GM15510 (cell line): Measurements from ENCODE around the gene GALNT2.

Experiments used
- POLR2A ChIP-seq: IDR thresholded peaks from 3 replicates; pipeline ENCODE4 v1.6.1; 2011; ENCODE audit warnings: borderline replicate concordance; ENCODE audit not compliant: insufficient read length; ENCODE audit errors: extremely low read depth

Gene GALNT2

GRCh38 chr1:230156536-230156935 lies 89.5 kb downstream of the GALNT2 start:
- no peak for TF ChIP-seq POLR2A

GRCh38 chr1:230157420-230158390 lies 90.7 kb downstream of the GALNT2 start:
- TF ChIP-seq POLR2A: no peak

- TF ChIP-seq POLR2A: no peak
Measured at GRCh38 chr1:230158415-230159291, 91.6 kb downstream of the GALNT2 start.

- TF ChIP-seq POLR2A: no peak
Measured at GRCh38 chr1:230159580-230159979, 92.5 kb downstream of the GALNT2 start.

GRCh38 chr1:230160957-230161771 lies 94.1 kb downstream of the GALNT2 start:
- no peak for TF ChIP-seq POLR2A

- TF ChIP-seq POLR2A: no peak
Measured at GRCh38 chr1:230163205-230163604, 96.2 kb downstream of the GALNT2 start.

- TF ChIP-seq POLR2A: no peak
Measured at GRCh38 chr1:230163719-230164118, 96.7 kb downstream of the GALNT2 start.

- no peak for TF ChIP-seq POLR2A
Measured at GRCh38 chr1:230165536-230165935, 98.5 kb downstream of the GALNT2 start.

GRCh38 chr1:230166366-230167132 lies 99.5 kb downstream of the GALNT2 start:
- no peak for TF ChIP-seq POLR2A

- no peak for TF ChIP-seq POLR2A
Measured at GRCh38 chr1:230167419-230167852, 100.4 kb downstream of the GALNT2 start.

- no peak for TF ChIP-seq POLR2A
Measured at GRCh38 chr1:230169454-230170152, 102.6 kb downstream of the GALNT2 start.

GRCh38 chr1:230170153-230170547 lies 103.1 kb downstream of the GALNT2 start:
- TF ChIP-seq POLR2A: no peak

- TF ChIP-seq POLR2A: no peak
Measured at GRCh38 chr1:230170622-230171021, 103.6 kb downstream of the GALNT2 start.

- no peak for TF ChIP-seq POLR2A
Measured at GRCh38 chr1:230171356-230172015, 104.4 kb downstream of the GALNT2 start.
